A673 (cell line): ENCODE results near the gene TARBP1. TPM values are rescaled to one million over a fixed set of nuclear protein-coding genes. Genes with fewer than 3 reads are reported as not detected.

ENCODE experiments used
- BruUV-seq: library from RNA; stranded (reverse); fragments of 400-500 nt; replicated peaks from 2 replicates; lab custom pipeline; 2021; lab: Mats Ljungman, UMichigan
- CTCF ChIA-PET: fragments of 300-600 bp; sonication (Branson Sonifier 250); formaldehyde crosslinking; loops from one replicate; lab custom pipeline; 2022; ENCODE audit warnings: antibody characterized with exemption; lab: Charles Lee
- POLR2A ChIA-PET: fragments of 300-600 bp; sonication (Branson Sonifier 250); formaldehyde crosslinking; loops from one replicate; lab custom pipeline; 2022; ENCODE audit warnings: antibody characterized with exemption; ENCODE audit not compliant: low non-redundant PET; lab: Charles Lee
- DNase-seq: peaks from one replicate; pipeline ENCODE4 v3.0.0-alpha.2; 2015; ENCODE audit warnings: low spot score
- H3K27ac ChIP-seq: fragments of 200-600 bp; sonication (generic); 2 replicates; pipeline ENCODE4 v1.5.1; 2016; ENCODE audit warnings: mixed run types, low read depth, mild to moderate bottlenecking, mixed read lengths, antibody characterized with exemption, low read length; ENCODE audit not compliant: poor library complexity, severe bottlenecking
- H3K27me3 ChIP-seq: fragments of 200-600 bp; sonication (generic); replicated peaks from 2 replicates; pipeline ENCODE4 v1.6.1; 2017; ENCODE audit warnings: mixed run types, low read depth, mild to moderate bottlenecking, mixed read lengths, antibody characterized with exemption, low read length; ENCODE audit not compliant: insufficient read depth, poor library complexity
- H3K36me3 ChIP-seq: fragments of 200-600 bp; sonication (generic); 2 replicates; pipeline ENCODE4 v1.6.1; 2016; ENCODE audit warnings: mixed run types, mild to moderate bottlenecking, mixed read lengths, antibody characterized with exemption, low read length; ENCODE audit not compliant: insufficient read depth, poor library complexity, severe bottlenecking
- H3K4me1 ChIP-seq: fragments of 200-600 bp; sonication (generic); 2 replicates; pipeline ENCODE4 v1.6.1; 2017; ENCODE audit warnings: mixed run types, mild to moderate bottlenecking, mixed read lengths, antibody characterized with exemption, low read length; ENCODE audit not compliant: insufficient read depth, poor library complexity, severe bottlenecking
- H3K4me3 ChIP-seq: fragments of 200-600 bp; sonication (generic); 2 replicates; pipeline ENCODE4 v1.5.1; 2016; ENCODE audit warnings: low read depth, mixed run types, mild to moderate bottlenecking, mixed read lengths, low read length; ENCODE audit not compliant: poor library complexity, severe bottlenecking
- H3K9me3 ChIP-seq: fragments of 200-600 bp; sonication (generic); 2 replicates; pipeline ENCODE4 v1.6.1; 2016; ENCODE audit warnings: mixed run types, low read depth, mild to moderate bottlenecking, mixed read lengths, antibody characterized with exemption, low read length; ENCODE audit not compliant: poor library complexity, severe bottlenecking
- EZH2 ChIP-seq: fragments of 200-600 bp; sonication (generic); IDR thresholded peaks from 2 replicates; pipeline ENCODE4 v1.6.1; 2017; ENCODE audit warnings: borderline replicate concordance, low read depth, mild to moderate bottlenecking, mixed read lengths, antibody characterized with exemption, low read length; ENCODE audit not compliant: poor library complexity, severe bottlenecking
- intact Hi-C: fragments of 100-400 bp; cut with micrococcal nuclease; formaldehyde crosslinking; loops from one replicate; pipeline ENCODE4 v1.10.0; 2022; ENCODE audit not compliant: unreplicated experiment
- total RNA-seq: library from RNA; stranded (reverse); gene quantifications from 2 replicates; pipeline ENCODE4 v1.2.3, GENCODE V29; 2021
- TF ChIP-seq, protein P1 (sequence below): fragments of 300-800, 200-600 bp; sonication (generic); conservative IDR thresholded peaks from 2 replicates; pipeline ENCODE4 v1.5.1; 2017; ENCODE audit warnings: low read depth, mild to moderate bottlenecking, antibody characterized with exemption, low read length, moderate library complexity, mixed read lengths

The TARBP1 gene
- total RNA-seq, 1 experiment from 2014 or later, result 28.0 TPM

- no peaks in the 10 kb centered on the region for H3K27me3 ChIP-seq
- no TSS peak for BruUV-seq
- H3K4me1 ChIP-seq, result no peaks in the 10 kb centered on the region
- no peaks in the 10 kb centered on the region for H3K36me3 ChIP-seq
- TF ChIP-seq, protein P1, sequence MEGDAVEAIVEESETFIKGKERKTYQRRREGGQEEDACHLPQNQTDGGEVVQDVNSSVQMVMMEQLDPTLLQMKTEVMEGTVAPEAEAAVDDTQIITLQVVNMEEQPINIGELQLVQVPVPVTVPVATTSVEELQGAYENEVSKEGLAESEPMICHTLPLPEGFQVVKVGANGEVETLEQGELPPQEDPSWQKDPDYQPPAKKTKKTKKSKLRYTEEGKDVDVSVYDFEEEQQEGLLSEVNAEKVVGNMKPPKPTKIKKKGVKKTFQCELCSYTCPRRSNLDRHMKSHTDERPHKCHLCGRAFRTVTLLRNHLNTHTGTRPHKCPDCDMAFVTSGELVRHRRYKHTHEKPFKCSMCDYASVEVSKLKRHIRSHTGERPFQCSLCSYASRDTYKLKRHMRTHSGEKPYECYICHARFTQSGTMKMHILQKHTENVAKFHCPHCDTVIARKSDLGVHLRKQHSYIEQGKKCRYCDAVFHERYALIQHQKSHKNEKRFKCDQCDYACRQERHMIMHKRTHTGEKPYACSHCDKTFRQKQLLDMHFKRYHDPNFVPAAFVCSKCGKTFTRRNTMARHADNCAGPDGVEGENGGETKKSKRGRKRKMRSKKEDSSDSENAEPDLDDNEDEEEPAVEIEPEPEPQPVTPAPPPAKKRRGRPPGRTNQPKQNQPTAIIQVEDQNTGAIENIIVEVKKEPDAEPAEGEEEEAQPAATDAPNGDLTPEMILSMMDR, result no peak
- no peak for TF ChIP-seq EZH2
- no peaks in the 10 kb centered on the region for H3K9me3 ChIP-seq
- ChIA-PET POLR2A (no interaction called here), CTCF (no interaction called here)
- intact Hi-C loops, result no loop called here
- H3K4me3 ChIP-seq, result no peak overlapping the region
- DNase-seq, result no peak
- H3K27ac ChIP-seq, result no peak overlapping the region
These were observed 70.2 kb downstream of the TARBP1 start for GRCh38 chr1:234408757-234409156.

- Histone ChIP-seq H3K4me1 (no peaks in the 10 kb centered on the region), H3K4me3 (no peak overlapping the region), H3K27me3 (no peaks in the 10 kb centered on the region), H3K9me3 (no peaks in the 10 kb centered on the region), H3K36me3 (no peaks in the 10 kb centered on the region), H3K27ac (no peak overlapping the region)
- intact Hi-C loops, result no loop called here
- ChIA-PET CTCF (no interaction called here), POLR2A (no interaction called here)
- no TSS peak for BruUV-seq
- DNase-seq, result no peak
- TF ChIP-seq, protein P1, result no peak
- TF ChIP-seq EZH2, result no peak
These were observed 72.1 kb downstream of the TARBP1 start for GRCh38 chr1:234406871-234407270.

- no peak overlapping the region for H3K4me3 ChIP-seq
- no peaks in the 10 kb centered on the region for H3K36me3 ChIP-seq
- POLR2A ChIA-PET, result no interaction called here
- no peaks in the 10 kb centered on the region for H3K9me3 ChIP-seq
- CTCF ChIA-PET, result no interaction called here
- no peak for TF ChIP-seq EZH2
- TF ChIP-seq, protein P1, result no peak
- no TSS peak for BruUV-seq
- intact Hi-C loops, result no loop called here
- H3K27me3 ChIP-seq, result no peaks in the 10 kb centered on the region
- H3K4me1 ChIP-seq, result no peaks in the 10 kb centered on the region
- H3K27ac ChIP-seq, result no peak overlapping the region
- DNase-seq, result no peak
These were observed 73.3 kb downstream of the TARBP1 start for GRCh38 chr1:234405676-234406075.
